Measurements from ENCODE around the gene SF3B2.
"Not testable (repeated sequence)": the region's sequence is repeated elsewhere in the genome, so short reads cannot be mapped to it uniquely, and the experiment has no call there.

- TF ChIP-seq CTCF, POLR2A (IDR thresholded peaks at IDR 0.05): not testable (repeated sequence)
Measured at GRCh38 chr11:66010036-66010435, 42.1 kb upstream of the SF3B2 start.

Data from tibial nerve (tissue), 3 donors.